NCI-H1436 (cell line): ENCODE measurements around the gene NFIC.
A peak's percentile ranks its signal among the peaks of the same experiment; 100 is the strongest.
"Not testable (repeated sequence)": the region's sequence is repeated elsewhere in the genome, so short reads cannot be mapped to it uniquely, and the experiment has no call there.

ENCODE experiments used
- DNase-seq: peaks from one replicate; lab custom pipeline; 2025; lab: John Stamatoyannopoulos, UW

The NFIC gene

DNA sequence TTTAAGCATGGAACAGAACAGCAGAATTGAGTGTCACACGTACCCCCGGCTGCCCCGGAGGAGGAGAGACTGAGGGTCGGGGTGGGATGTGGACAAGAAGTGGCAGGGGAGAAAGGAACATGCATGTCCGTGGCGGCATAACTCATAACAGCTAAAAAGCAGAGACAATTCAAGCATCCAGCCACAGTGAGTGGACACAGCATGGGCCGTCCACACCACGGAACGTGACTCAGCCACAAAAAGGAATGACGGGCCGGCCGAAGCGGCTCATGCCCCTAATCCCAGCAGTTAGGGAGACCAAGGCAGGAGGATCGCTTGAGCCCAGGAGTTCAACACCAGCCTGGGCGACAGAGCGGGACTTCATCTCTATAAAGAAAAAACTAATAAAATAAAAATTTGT, 126.5 kb downstream of the NFIC start:
- DNase-seq: no peak

DNA sequence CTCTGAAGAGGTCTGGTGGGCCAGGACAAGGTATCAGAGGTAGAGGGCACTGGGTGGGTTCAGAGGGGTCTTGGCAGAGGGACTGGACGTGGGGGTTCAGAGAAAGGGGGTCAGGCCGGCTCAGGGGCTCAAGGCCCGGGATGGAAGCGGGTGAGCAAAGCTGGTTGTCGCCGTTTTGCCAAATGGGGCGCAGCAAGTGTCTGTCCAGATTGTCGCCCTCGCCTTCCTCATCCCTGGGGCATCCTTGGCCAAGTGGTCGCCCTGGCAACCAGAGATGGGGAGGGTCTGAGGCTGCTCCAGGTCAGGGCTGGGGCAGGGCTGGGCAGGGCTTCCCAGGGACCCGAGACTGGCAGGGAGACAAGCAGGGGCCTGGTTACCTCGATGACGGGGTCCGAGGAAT, 127.3 kb downstream of the NFIC start:
- no peak for DNase-seq

DNA sequence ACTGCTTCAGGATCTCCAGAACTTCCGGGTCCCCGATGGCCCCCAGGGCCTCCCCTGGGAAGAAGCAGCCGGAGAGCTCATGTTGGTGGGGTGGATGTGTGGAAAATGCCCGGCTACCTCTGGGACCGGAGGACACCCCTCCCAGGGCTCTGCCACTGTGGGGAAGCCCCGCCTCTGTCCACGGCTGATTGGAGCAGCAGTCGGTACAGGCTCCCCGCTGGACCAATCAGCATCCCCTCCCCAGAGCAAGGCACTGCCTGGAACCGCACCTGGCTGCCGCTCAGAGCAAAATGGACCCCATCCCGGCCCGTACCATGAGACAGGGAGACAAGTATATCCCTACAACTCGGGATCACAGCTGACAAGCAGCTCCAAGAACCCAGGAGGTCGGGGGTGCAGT, 127.7 kb downstream of the NFIC start:
- no peak for DNase-seq

DNA sequence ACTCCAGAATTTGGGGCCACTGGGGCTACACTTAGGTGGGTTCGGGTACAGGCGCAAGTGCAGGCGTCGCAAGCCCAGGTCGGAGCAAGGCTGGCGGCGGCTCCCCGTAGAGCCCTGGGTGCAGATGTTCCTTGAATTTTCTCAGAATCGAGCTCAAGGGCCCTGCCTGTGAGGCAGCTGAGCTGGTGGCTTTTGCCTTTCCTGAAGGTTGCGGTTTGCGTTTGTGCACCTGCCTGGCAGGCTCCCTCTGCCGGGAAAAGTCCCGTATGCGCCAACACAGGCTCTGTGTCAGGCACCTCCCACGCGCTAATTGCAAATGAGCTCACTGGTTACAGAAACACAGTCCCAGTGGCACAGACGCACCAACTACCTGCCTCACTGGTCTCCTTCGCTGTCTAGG, 128.2 kb downstream of the NFIC start:
- no peak for DNase-seq

DNA sequence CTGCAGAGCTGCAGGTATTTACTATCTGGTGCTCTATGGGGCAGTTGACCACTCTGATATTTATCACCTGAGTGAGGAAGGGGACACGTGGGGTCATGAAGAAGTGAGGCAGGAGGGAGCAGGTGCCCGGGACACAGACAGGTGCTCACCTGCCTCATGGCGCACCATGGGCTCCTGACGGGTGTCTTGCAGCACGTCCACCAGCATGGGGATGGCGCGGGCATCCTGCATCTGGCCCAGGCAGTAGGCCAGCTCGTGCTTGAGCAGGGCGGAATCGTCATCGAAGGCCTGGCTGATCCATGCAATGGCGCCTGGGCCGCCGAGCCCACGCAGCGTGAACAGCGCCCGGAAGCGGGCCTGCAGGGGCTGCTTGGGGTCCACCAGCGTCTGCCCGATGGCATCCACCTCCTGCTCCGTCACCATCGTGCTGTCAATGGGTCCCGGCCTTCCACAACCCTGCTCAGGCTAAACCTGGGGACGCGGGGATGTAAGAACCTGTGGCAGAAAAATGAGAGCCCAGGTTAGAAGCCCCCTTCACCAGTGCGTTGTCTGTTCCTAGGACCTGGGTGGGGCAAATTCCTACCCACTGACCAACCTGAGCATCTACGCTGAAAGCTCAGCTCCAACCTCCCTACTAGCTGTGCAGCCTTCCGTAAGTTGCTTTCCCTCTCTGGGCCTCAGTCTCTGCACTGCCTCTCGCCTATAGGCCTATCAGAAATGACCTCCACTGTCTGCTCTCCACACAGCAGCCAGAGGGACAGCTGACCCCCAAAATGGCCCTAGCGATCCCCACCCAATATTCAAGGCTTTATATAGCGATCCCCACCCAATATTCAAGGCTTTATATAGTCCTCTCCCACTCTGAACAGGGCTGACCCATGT, 130.2 kb downstream of the NFIC start:
- no peak for DNase-seq

DNA sequence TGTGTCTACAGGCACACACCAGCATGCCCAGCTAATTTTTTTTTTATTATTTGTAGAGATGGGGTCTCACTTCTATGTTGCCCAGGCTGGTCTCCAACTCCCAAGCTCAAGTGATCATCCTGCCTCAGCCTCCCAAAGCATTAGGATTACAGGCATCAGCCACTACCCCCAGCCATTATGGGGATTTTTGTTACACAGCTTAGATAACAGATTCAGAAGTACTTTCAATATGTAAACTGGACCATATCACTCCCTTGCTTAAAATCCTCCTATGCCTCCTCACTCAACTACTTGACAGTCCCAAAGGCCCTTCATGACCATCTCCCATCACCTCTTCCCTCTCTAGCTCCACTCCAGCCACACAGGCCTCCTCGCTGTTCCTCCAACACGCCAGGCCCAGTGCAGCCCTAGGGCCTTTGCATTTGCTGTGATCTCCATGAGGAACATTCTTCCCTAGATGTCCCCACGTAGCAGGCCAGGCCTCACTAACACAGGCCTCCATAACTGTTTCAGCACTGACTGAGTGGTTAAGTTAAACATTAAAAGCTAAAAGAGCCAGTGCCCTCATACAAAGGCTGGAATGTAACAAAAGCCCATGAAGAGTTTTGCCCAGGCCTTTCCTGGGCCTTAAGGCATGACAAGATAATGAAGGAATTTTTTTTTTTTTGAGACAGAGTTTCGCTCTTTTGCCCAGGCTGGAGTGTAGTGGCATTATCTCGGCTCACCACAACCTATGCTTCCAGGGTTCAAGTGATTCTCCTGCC, 131.6 kb downstream of the NFIC start:
- DNase-seq: no peak

DNA sequence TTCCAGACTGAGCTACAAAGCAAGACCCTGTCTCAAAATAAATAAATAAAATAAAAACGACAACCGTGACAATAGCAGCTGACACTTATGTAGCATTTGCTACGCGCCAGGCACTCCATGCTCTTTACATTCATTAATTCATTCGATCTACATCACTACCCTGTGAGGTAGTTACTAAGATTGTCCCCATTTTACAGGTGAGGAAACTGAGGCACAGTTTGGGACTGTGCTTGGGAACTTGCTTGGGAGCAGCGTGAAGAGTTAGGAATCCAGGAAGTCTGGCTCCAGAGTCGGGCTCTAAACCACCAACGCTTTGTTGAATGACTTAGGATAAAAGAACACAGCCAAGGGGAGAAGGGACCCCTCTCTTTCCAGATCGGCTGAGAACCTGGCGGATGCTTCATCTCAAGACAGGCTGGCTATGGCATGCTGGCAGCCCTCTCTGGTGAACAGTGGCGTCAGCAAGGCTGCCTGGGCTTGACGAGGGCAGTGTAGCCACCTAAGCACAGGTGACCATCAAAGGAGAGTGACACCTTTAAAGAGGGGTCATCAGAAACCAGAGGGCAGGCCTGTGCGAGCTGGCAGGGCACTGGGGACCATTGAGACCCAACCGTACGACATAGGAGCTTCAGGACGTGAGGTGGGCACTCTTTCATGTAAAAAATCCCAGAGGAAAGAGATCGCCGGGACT, 133.5 kb downstream of the NFIC start:
- no peak for DNase-seq

DNA sequence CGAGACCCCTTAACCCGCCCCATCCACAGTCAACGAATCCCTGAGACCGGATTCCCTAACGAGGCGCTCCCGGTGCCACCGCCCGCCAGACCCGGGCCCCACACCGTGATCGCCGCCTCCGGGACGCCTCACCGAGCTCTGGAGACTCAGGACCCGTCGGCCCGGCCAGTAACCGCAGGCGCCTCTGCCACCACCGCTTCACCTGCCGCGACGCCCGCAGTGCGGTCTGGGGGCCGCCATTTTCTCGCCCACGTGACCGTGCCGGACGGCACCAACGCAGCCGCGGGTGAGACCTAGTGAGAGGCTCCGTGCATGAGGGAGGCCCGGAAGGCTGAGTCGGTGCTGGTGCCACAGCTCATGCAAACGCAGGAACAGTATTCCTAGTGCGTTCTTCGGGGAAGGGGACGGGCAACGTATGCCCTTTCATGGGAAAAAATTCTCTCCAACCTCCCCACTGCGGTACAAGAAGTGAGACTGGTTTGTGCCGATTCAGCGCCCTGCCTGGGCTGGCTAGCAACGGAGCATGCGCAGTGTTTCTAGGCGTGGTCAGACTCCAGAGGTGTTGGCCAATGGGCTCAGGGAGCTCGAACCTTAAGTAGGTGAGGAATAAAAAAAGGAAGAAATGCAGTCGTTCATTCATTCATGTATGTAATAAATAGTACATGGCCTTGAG, 134.2 kb downstream of the NFIC start, which contains the start of gene DOHH:
TSS of gene DOHH (minus strand) at position 246 of the 673 bp plus-strand sequence. CDS start 3,860 bp downstream, outside the sequence.
- DNase-seq: peak; percentile 94

DNA sequence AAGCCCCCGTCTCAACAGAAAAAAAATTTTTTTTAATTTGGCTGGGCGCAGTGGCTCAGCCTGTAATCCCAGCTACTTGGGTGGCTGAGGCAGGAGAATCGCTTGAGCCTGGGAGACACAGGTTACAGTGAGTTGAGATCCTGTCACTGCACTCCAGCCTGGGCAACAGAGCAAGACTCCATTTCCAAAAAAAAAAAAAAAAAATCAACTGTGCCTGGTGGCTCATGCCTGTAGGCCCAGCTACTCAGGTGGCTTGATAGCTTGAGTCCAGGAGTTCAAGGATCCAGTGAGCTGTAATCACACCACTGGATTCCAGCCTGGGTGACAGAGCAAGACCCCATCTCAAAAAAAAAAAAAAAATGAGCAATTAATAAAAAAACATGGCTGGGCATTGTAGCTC, 135.4 kb downstream of the NFIC start:
- no peak for DNase-seq

DNA sequence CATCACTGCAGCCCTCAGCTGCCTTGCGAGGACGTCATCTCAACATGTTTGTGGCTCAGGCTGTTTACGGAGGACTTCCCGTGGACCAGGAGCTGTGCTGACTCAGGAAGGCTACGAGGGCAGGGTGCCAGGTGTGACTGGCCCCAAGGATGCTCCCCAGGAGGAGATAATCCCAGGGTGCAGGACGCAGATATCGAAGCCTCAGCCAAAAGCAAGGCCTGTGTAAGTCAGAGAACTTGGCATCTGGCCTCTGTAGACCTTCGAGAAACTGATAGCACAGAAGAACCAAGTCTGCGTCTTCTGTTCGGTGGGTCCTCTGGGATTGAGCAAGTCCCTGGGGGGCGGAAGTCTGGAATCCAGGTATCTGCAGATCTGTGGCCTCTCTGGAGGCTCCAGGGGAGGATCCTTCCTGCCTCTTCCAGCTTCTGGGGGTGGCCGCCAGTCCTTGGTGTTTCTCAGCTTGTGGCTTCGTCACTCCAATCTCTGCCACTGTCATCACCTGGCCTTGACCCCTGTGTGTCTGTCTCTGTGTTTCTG, 136.7 kb downstream of the NFIC start:
- no peak for DNase-seq

DNA sequence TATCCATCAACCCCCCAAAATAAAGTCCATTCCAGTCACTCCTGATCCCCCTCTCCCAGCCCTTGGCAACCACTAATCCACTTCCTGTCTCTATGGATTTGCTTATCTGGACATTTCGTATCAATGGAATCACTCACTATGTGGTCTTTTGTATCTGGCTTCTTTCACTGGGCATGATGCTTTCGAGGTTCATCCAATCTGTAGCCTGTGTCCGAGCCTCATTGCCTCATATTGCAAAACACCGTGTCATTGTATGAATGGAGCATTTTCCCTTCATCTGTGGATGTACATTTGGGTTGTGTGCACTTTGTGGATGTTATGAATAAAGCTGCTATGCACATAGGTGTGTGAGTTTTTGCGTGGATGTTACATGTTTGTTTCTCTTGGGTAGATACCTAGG, 138.4 kb downstream of the NFIC start:
- no peak for DNase-seq

DNA sequence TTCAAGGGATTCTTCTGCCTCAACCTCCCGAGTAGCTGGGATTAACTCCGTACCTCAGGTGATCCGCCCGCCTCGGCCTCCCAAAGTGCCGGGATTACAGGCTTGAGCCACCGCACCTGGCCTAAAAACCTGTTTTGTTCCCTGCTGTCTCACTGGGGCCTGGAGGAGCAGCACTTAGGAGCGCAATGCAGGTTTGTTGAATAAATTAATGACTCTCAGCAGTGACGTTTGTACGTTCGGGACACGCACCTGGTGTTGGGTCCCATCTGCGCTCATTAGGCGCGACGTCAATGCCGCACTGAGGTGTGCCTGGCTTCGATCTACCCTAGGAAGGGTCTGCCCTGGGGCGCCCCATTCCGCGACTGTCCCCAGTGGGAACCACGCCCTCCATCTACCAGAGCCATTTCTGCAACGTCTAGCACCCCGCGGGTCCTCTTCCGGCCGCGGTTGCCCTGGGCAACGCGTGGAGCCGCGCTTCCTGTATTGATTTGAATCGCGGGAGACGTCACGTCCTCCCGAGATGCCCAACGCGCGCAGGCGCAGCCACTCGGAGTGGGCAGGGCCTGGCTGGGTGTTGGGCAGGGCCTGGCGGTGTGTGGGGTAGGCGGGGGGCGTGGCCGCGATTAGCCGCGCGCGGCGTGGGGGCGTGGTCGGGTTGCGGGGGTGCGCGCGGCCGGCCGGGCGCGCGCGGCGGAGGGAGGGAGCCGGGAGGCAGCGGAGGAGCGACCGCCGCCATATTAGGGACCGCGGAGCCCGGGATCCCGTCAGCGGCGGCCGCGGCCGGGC, 139.4 kb downstream of the NFIC start, which contains the start of gene FZR1:
TSS of gene FZR1 (plus strand) at position 714 of the 786 bp plus-strand sequence. CDS start 16,679 bp downstream, outside the sequence.
- peak; percentile 99 for DNase-seq

DNA sequence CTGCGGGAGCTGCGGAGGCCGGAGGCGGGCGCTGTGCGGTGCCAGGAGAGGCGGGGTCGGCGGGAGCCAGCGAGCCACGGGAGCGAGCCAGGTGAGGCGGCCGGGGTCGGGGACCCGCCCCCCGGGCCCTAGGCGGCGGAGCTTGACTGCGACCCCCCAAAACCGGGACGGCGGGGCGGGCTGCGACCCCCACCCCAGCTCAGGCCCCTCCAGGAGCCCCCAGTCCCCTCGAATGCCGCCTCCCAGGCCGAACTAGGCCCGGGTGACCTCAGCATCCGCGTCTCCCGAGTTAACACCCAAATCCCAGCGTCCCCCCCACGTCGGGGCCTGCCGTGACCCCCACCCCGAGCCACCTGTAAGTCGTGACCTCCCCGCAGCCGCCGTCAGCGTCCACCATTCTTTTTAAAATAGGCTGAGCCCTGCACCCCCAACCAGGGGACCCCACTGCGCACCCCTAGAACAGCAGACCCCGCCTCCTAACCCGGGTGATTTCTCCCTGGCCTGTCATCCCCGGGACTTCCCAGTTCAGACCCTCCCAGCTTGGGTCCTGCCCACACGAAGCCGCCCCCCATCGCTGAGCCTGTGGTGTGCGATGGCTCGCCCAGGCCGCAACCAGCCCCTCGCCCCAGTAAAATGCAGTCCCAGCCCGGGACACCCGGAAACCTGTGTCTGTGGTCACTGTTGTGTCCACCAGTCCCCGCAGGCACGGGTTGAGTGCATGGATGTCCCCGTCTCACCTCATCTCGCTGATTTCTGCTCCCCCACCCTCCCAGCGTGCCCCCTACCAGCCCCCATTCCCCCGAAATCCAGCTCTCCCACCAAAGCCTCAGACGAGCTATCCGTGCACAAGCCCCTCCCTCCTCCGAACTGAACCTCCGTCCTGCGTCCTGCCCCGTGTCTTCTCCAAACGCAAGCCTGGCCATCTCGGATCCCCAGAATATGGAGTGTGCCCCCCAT, 140.3 kb downstream of the NFIC start:
- no peak for DNase-seq

DNA sequence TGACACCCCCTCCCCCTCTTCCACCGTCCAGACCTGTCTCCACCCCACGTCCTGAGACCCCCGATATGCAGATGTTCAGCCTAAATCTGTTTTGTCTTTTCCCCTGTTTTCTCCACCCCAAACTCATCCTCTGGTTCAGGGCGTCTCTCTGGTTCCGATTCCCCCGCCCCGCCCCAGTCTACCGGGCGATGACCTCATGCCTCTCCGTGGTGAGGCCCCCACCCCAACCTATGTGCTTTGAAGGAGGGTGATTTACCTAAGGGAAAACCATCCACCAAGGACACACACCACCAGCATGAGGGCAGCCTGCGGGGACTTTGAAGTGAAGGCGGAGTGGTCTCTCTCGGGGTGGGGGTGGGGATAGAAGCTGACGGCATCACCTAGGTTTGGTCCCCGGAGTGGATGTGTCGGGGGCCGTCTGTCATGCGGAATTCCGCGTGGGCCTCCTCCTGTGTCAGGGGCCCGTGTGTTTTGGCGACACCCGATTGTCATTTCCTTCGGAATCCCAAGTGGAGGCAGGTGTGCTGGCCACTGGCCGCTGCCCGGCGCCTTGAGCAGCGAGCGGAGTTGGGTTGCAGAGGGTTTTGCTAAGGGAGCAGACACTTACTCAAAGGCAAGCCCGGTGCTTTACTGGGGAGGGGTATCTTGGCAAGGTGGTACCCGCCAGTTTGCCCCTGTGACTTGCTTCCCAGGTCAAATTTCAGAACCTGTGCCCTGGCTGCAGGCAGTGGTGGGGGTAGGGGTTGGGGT, 141.2 kb downstream of the NFIC start:
- DNase-seq: no peak

DNA sequence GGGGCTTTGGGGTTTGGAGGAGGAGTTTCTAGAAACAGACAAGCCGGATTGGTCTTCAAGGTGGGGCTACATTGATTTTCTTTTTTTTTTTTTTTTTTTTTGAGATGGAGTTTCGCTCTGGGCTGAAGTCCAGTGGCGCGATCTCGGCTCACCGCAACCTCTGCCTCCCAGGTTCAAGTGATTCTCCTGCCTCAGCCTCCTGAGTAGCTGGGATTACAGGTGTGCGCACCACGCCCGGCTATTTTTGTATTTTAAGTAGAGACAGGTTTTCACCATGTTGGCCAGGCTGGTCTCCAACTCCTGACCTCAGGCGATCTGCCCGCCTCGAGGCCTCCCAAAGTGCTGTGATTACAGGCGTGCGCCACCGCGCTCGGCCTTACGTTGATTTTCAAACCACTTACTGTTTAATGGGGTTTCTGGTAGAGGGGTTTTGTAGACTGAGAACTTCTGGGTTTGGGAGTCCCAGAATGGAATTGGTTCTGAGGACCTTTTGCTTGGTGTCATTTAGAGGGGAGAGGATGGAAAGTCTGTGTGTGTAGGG, 141.8 kb downstream of the NFIC start:
- DNase-seq: not testable (repeated sequence)

DNA sequence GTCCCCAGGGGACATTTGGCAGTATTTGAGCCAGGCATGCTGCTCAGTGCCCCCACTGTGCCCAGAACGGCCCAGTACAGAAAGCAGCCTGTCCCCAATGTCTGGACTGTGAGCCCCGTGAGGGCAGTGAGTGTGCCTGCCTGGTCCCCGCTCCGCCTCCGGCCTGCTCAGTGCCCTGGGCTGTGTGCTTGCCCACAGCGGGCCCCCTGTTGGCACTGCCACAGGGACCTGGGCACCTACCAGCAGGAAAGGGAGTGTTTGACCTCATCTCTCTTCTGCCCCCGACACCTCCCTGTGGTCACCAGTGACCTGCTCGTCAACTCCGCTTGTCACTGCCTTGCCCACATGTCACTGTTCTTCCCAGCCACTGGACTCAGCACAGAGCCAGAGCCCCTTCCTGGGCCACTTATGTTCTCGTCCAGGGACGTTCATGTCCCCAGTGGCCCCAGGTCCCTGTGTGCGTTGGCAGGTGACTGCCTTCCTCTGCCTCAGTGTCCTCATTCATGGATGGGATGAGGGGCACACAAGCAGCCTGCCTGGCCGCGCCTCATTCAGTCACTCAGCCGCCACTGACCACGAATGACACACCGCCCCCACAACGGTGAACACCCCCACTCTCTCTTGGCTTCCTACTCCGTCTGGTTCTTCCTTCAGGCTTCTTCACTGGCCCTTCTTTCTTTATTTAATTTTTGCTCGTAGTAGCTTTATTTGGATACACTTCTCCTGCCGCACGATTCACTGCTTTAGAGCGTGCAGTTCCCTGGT, 142.6 kb downstream of the NFIC start:
- DNase-seq: no peak

DNA sequence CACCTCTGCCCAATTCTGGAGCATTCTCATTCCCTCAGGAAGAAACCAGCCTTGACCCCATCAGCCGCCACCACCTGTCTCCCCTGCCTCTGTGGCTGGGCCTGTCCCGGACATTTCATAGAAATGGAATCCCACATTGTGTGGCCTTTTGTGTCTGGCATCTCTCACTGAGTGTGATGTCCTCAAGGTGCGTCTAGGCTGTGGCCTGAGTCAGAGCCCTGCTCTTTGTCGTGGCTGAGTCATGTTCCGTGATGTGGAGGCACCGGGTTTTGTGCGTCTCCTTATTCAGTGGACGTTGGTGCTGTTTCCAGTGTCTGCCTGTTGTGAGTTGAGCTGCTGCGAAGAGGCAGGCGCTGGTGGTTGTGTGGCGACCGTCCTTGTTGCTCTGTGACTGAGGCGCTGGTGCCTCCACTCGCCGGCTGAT, 143.2 kb downstream of the NFIC start:
- no peak for DNase-seq

DNA sequence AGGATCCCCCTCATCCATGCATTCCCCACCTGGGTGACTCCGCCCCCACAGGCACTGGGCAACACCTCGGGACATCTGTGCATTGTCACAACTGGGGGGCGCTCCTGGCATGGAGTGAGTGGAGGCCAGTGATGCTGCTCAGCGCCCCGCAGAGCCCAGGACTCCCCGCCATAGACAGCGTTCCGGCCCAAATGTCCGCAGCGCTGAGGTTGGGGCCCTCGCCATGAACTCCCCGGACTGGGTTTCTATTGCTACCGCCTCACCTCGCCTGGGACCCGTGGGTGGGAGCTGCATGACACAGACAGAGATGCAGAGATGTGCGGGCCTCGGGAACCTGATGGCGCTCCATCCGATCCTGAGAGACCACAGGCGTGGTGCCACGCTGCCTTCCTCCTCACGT, 144.3 kb downstream of the NFIC start:
- no peak for DNase-seq
